HCT116 (cell line): ENCODE measurements around the gene FARP1.

Experiments used
- EZH2 ChIP-seq: fragments of 200-600 bp; sonication (generic); IDR thresholded peaks from 2 replicates; pipeline ENCODE4 v1.6.1; 2017; ENCODE audit warnings: antibody characterized with exemption, mixed run types
- TF ChIP-seq, protein P1 (sequence below), 3 experiments: fragments of 200-600 bp in 1 of 3; sonication (generic) in 1 of 3; IDR thresholded peaks in 2 of 3; conservative IDR thresholded peaks in 1 of 3; 2 replicates each; pipeline ENCODE4 v1.5.1; 2012 to 2017; ENCODE audit warnings: low read depth in 2 of 3, low read length in 2 of 3, antibody characterized with exemption in 1 of 3, borderline replicate concordance in 1 of 3, control low read depth in 1 of 3, mild to moderate bottlenecking in 1 of 3, mixed read lengths in 1 of 3, mixed run types in 1 of 3, moderate library complexity in 1 of 3; ENCODE audit not compliant: insufficient read depth in 1 of 3

DNA sequence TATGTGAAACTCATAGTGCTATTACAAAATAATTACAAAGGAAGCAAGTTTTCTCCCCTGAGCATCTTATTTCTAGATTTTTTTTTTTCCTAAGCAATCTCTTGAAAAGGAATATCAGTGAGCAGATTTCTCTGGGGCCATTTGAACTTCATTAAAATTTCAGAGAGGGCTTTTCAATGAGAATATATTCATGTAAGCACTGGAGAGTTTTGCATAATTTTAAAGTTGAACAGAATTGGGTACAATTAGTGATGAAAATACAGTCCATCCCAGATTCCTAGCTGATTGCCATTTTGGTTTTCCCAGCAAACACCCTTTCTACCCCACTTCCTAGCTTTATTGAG, 101.0 kb downstream of the FARP1 start:
- TF ChIP-seq, protein P1, sequence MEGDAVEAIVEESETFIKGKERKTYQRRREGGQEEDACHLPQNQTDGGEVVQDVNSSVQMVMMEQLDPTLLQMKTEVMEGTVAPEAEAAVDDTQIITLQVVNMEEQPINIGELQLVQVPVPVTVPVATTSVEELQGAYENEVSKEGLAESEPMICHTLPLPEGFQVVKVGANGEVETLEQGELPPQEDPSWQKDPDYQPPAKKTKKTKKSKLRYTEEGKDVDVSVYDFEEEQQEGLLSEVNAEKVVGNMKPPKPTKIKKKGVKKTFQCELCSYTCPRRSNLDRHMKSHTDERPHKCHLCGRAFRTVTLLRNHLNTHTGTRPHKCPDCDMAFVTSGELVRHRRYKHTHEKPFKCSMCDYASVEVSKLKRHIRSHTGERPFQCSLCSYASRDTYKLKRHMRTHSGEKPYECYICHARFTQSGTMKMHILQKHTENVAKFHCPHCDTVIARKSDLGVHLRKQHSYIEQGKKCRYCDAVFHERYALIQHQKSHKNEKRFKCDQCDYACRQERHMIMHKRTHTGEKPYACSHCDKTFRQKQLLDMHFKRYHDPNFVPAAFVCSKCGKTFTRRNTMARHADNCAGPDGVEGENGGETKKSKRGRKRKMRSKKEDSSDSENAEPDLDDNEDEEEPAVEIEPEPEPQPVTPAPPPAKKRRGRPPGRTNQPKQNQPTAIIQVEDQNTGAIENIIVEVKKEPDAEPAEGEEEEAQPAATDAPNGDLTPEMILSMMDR (IDR thresholded peaks at IDR 0.05 in 2 of 3, conservative IDR thresholded peaks at IDR 0.05 in 1 of 3; ENCODE audit: borderline replicate concordance in 1 of 3, insufficient read depth in 1 of 3, low read depth in 2 of 3, low read length in 2 of 3): no peak
- no peak for TF ChIP-seq EZH2
